VCaP (cell line): ENCODE results near the gene PAIP1.

Experiments
- H3K27ac ChIP-seq: fragments of 450-650 bp; 2 replicates; pipeline ENCODE4 v1.5.1; 2017
- CTCF ChIP-seq: fragments of 450-650 bp; conservative IDR thresholded peaks from 2 replicates; pipeline ENCODE4 v1.5.1; 2017; ENCODE audit warnings: mild to moderate bottlenecking, moderate library complexity

Gene PAIP1

GRCh38 chr5:43483298-43484105 is 73.4 kb downstream of the PAIP1 start, which contains the start of gene TMEM267:
TMEM267 (minus strand) TSS chr5:43483865; CDS start chr5:43453969, 29,896 bp downstream.
- no peak for TF ChIP-seq CTCF
- H3K27ac ChIP-seq = peak within 1 kb of the TSS; percentile 93

GRCh38 chr5:43482490-43483297 is 74.2 kb downstream of the PAIP1 start:
- no peak for TF ChIP-seq CTCF
- H3K27ac ChIP-seq = peak overlapping the region; percentile 93
